ENCODE measurements around the gene CHURC1.

DNA sequence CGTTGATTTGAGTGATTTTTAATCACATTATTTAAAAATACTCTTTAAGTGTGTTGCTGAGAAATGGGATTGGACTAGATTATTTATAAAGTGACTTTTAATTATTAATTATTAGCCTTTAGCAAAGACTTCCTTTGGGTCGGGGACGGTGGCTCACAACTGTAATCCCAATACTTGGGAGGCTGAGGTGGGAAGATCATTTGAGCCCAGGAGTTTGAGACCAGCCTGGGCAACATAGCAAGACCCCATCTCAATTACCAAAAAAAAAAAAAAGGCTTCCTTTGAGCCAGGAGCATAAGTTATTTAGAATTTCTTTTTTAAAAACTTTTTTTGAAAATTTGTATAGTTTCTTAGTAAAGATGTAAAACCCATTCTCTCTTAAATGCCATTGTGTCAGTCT is 8.8 kb downstream of the CHURC1 start:
- TF ChIP-seq CTCF (IDR thresholded peaks at IDR 0.05; ENCODE audit: poor library complexity) (no peak), EZH2 (IDR thresholded peaks at IDR 0.05; ENCODE audit: borderline replicate concordance) (no peak)
